Keratinocyte (primary cell): ENCODE results near the gene SLC20A1. TPM values are rescaled to one million over a fixed set of nuclear protein-coding genes. Genes with fewer than 3 reads are reported as not detected.

Source experiments
- DNase-seq: peaks from one replicate; pipeline ENCODE4 v3.0.0-alpha.2; 2011; ENCODE audit warnings: low read depth, missing footprints, low spot score
- FAIRE-seq: peaks from 2 replicates; lab custom pipeline; 2011; peaks lifted over from hg19 to GRCh38; lab: Jason Lieb, UNC
- H2AFZ ChIP-seq: 2 replicates; pipeline ENCODE4 v1.6.0; 2012; ENCODE audit warnings: low read length, control low read depth, inconsistent platforms; ENCODE audit not compliant: control insufficient read depth
- H3K27ac ChIP-seq: 2 replicates; pipeline ENCODE4 v1.5.1; 2011; ENCODE audit warnings: low read length; ENCODE audit not compliant: control insufficient read depth, insufficient read depth
- H3K27me3 ChIP-seq: 3 replicates; pipeline ENCODE4 v1.6.0; 2011; ENCODE audit warnings: low read length; ENCODE audit not compliant: control insufficient read depth, insufficient read depth; ENCODE audit errors: extremely low read depth
- H3K36me3 ChIP-seq, 2 experiments: 2 replicates in 1 of 2; 3 replicates in 1 of 2; pipeline ENCODE4 v1.5.1; 2011; ENCODE audit warnings: low read length in 2 of 2, mild to moderate bottlenecking in 1 of 2; ENCODE audit not compliant: control insufficient read depth in 2 of 2, insufficient read depth in 2 of 2; ENCODE audit errors: extremely low read depth in 1 of 2
- H3K4me1 ChIP-seq: 3 replicates; pipeline ENCODE4 v1.5.1; 2011; ENCODE audit warnings: low read length; ENCODE audit not compliant: control insufficient read depth, insufficient read depth; ENCODE audit errors: extremely low read depth
- H3K4me2 ChIP-seq: 3 replicates; pipeline ENCODE4 v1.6.0; 2011; ENCODE audit warnings: low read depth, low read length; ENCODE audit not compliant: control insufficient read depth, insufficient read depth; ENCODE audit errors: extremely low read depth
- H3K4me3 ChIP-seq, 3 experiments: fragments of 200-600 bp in 1 of 3; sonication (generic) in 1 of 3; 2 replicates in 2 of 3; 3 replicates in 1 of 3; pipeline ENCODE4 v1.5.1; 2011 to 2016; ENCODE audit warnings: low read length in 3 of 3, mild to moderate bottlenecking in 3 of 3, control low read depth in 2 of 3, inconsistent platforms in 1 of 3, low read depth in 1 of 3, mixed read lengths in 1 of 3, mixed run types in 1 of 3, moderate library complexity in 1 of 3; ENCODE audit not compliant: control insufficient read depth in 2 of 3, insufficient read depth in 2 of 3; ENCODE audit errors: extremely low read depth in 1 of 3
- H3K79me2 ChIP-seq: 2 replicates; pipeline ENCODE4 v1.6.0; 2012; ENCODE audit warnings: low read length; ENCODE audit not compliant: control insufficient read depth, insufficient read depth
- H3K9ac ChIP-seq: 3 replicates; pipeline ENCODE4 v1.6.0; 2011; ENCODE audit warnings: low read length; ENCODE audit not compliant: control insufficient read depth, insufficient read depth; ENCODE audit errors: extremely low read depth
- H3K9me1 ChIP-seq: 3 replicates; pipeline ENCODE4 v1.6.0; 2011; ENCODE audit warnings: low read length; ENCODE audit not compliant: control insufficient read depth, insufficient read depth; ENCODE audit errors: extremely low read depth
- H3K9me3 ChIP-seq: 2 replicates; pipeline ENCODE4 v1.5.1; 2012; ENCODE audit warnings: low read depth, low read length; ENCODE audit not compliant: control insufficient read depth
- H4K20me1 ChIP-seq: 3 replicates; pipeline ENCODE4 v1.6.0; 2011; ENCODE audit warnings: low read length; ENCODE audit not compliant: control insufficient read depth, insufficient read depth; ENCODE audit errors: extremely low read depth
- CTCF ChIP-seq, 3 experiments: IDR thresholded peaks in 1 of 3; conservative IDR thresholded peaks in 1 of 3; optimal IDR thresholded peaks in 1 of 3; 2 replicates in 2 of 3; 3 replicates in 1 of 3; pipeline versions ENCODE3 to v1.5.1; 2011; ENCODE audit warnings: low read length in 3 of 3, mild to moderate bottlenecking in 3 of 3, moderate library complexity in 2 of 3, control low read depth in 1 of 3, inconsistent platforms in 1 of 3; ENCODE audit not compliant: insufficient read depth in 2 of 3; ENCODE audit errors: extremely low read depth in 1 of 3
- EZH2 ChIP-seq: IDR thresholded peaks from one replicate; pipeline ENCODE4 v1.6.1; 2012; ENCODE audit warnings: inconsistent platforms, mild to moderate bottlenecking, low read length, moderate library complexity
- dilution Hi-C: fragments of 300-500 bp; cut with MboI; formaldehyde crosslinking; loops from one replicate; pipeline ENCODE4 v1.7.0; 2020; ENCODE audit warnings: low sequenced_read_pairs; ENCODE audit not compliant: extremely low pct_ligation_motif_present
- polyA plus RNA-seq, 5 experiments: library from polyadenylated mRNA; depleted of rRNA in 3 of 5; stranded (reverse) in 3 of 5; stranded (forward) in 1 of 5; unstranded in 1 of 5; fragments of >200 nt; gene quantifications; 1 replicate in 1 of 5; 2 replicates in 3 of 5; 3 replicates in 1 of 5; pipeline versions ENCODE4 v1.2.1 to v1.2.3, GENCODE V29; 2011 to 2012; ENCODE audit warnings: missing spikeins in 2 of 5, low read depth in 1 of 5, low replicate concordance in 1 of 5

Gene SLC20A1
- polyA plus RNA-seq, 1 donor (not counting 4 experiments of a cell fraction or from before 2014, with no cell fraction given): 265 TPM

GRCh38 chr2:112698834-112699515 lies 53.2 kb downstream of the SLC20A1 start:
- FAIRE-seq: no peak
- Histone ChIP-seq H3K9me1 (no peaks in the 10 kb centered on the region), H2AFZ (no peak overlapping the region), H3K9me3 (no peaks in the 10 kb centered on the region), H3K4me2 (no peak overlapping the region), H3K36me3 (no peaks in the 10 kb centered on the region), H3K4me3 (no peak overlapping the region), H4K20me1 (no peaks in the 10 kb centered on the region), H3K27ac (no peak overlapping the region), H3K4me1 (no peaks in the 10 kb centered on the region), H3K27me3 (no peaks in the 10 kb centered on the region), H3K79me2 (no peaks in the 10 kb centered on the region), H3K9ac (no peak overlapping the region)
- TF ChIP-seq CTCF (optimal IDR thresholded peaks at IDR 0.05 in 1 of 3, IDR thresholded peaks at IDR 0.05 in 1 of 3, conservative IDR thresholded peaks at IDR 0.05 in 1 of 3; ENCODE audit: extremely low read depth in 1 of 3, insufficient read depth in 2 of 3, low read length in 3 of 3) (no peak), EZH2 (no peak)
- no peak for DNase-seq
- dilution Hi-C loops: no loop called here

- Histone ChIP-seq H3K4me2 (no peak overlapping the region), H3K9me3 (no peaks in the 10 kb centered on the region), H3K9me1 (no peaks in the 10 kb centered on the region), H2AFZ (no peak overlapping the region), H3K36me3 (no peaks in the 10 kb centered on the region), H3K27ac (no peak overlapping the region), H3K4me3 (no peak overlapping the region), H3K27me3 (no peaks in the 10 kb centered on the region), H4K20me1 (no peaks in the 10 kb centered on the region), H3K4me1 (no peaks in the 10 kb centered on the region), H3K9ac (no peak overlapping the region), H3K79me2 (no peaks in the 10 kb centered on the region)
- dilution Hi-C loops: no loop called here
- TF ChIP-seq CTCF (optimal IDR thresholded peaks at IDR 0.05 in 1 of 3, IDR thresholded peaks at IDR 0.05 in 1 of 3, conservative IDR thresholded peaks at IDR 0.05 in 1 of 3; ENCODE audit: extremely low read depth in 1 of 3, insufficient read depth in 2 of 3, low read length in 3 of 3) (no peak), EZH2 (no peak)
- FAIRE-seq: no peak
- DNase-seq: no peak
Measured at GRCh38 chr2:112699984-112700667, 54.4 kb downstream of the SLC20A1 start.
